HEK293 (cell line): ENCODE measurements around the gene DENND2A.

Source experiments
- GLIS1 ChIP-seq: fragments of 450-650 bp; formaldehyde crosslinking; IDR thresholded peaks from 2 replicates; pipeline ENCODE4 v1.5.1; 2016; ENCODE audit warnings: missing biosample characterization, missing genetic modification characterization
- IKZF3 ChIP-seq: fragments of 450-650 bp; IDR thresholded peaks from 2 replicates; pipeline ENCODE4 v1.5.0; 2018; ENCODE audit warnings: missing biosample characterization, mild to moderate bottlenecking, missing genetic modification characterization, moderate library complexity
- KLF1 ChIP-seq: fragments of 450-650 bp; formaldehyde crosslinking; IDR thresholded peaks from 2 replicates; pipeline ENCODE4 v1.5.1; 2016; ENCODE audit warnings: missing biosample characterization, missing genetic modification characterization
- RBAK ChIP-seq: fragments of 450-650 bp; formaldehyde crosslinking; IDR thresholded peaks from 2 replicates; pipeline ENCODE4 v1.5.1; 2016; ENCODE audit warnings: missing biosample characterization, missing genetic modification characterization
- SCRT2 ChIP-seq: fragments of 450-650 bp; formaldehyde crosslinking; IDR thresholded peaks from 2 replicates; pipeline ENCODE4 v1.5.1; 2016; ENCODE audit warnings: missing biosample characterization, missing genetic modification characterization
- SP7 ChIP-seq: fragments of 450-650 bp; formaldehyde crosslinking; IDR thresholded peaks from 2 replicates; pipeline ENCODE4 v1.5.1; 2016; ENCODE audit warnings: missing biosample characterization, missing genetic modification characterization
- ZBTB48 ChIP-seq: fragments of 450-650 bp; formaldehyde crosslinking; IDR thresholded peaks from 2 replicates; pipeline ENCODE4 v1.5.1; 2016; ENCODE audit warnings: missing biosample characterization, missing genetic modification characterization
- ZEB2 ChIP-seq: fragments of 450-650 bp; formaldehyde crosslinking; IDR thresholded peaks from 2 replicates; pipeline ENCODE4 v1.5.1; 2016; ENCODE audit warnings: missing biosample characterization, missing genetic modification characterization
- ZNF10 ChIP-seq: fragments of 450-650 bp; formaldehyde crosslinking; IDR thresholded peaks from 2 replicates; pipeline ENCODE4 v1.5.1; 2017; ENCODE audit warnings: missing biosample characterization, missing genetic modification characterization
- ZNF146 ChIP-seq: fragments of 450-650 bp; formaldehyde crosslinking; IDR thresholded peaks from 2 replicates; pipeline ENCODE4 v1.5.1; 2016; ENCODE audit warnings: missing biosample characterization, missing genetic modification characterization
- ZNF157 ChIP-seq: fragments of 450-650 bp; formaldehyde crosslinking; IDR thresholded peaks from 2 replicates; pipeline ENCODE4 v1.5.1; 2016; ENCODE audit warnings: missing biosample characterization, missing genetic modification characterization
- ZNF174 ChIP-seq: fragments of 450-650 bp; formaldehyde crosslinking; IDR thresholded peaks from 2 replicates; pipeline ENCODE4 v1.5.0; 2017; ENCODE audit warnings: missing biosample characterization, mild to moderate bottlenecking, missing genetic modification characterization
- ZNF2 ChIP-seq: fragments of 450-650 bp; formaldehyde crosslinking; IDR thresholded peaks from 2 replicates; pipeline ENCODE4 v1.5.1; 2016; ENCODE audit warnings: missing biosample characterization, missing genetic modification characterization
- ZNF214 ChIP-seq: fragments of 450-650 bp; formaldehyde crosslinking; IDR thresholded peaks from 2 replicates; pipeline ENCODE4 v1.5.1; 2017; ENCODE audit warnings: missing biosample characterization, mild to moderate bottlenecking, missing genetic modification characterization, borderline replicate concordance
- ZNF366 ChIP-seq: fragments of 450-650 bp; formaldehyde crosslinking; conservative IDR thresholded peaks from 2 replicates; pipeline ENCODE4 v1.5.1; 2016; ENCODE audit warnings: missing biosample characterization, missing genetic modification characterization
- ZNF37A ChIP-seq: fragments of 450-650 bp; IDR thresholded peaks from 2 replicates; pipeline ENCODE4 v1.5.1; 2018; ENCODE audit warnings: missing biosample characterization, missing genetic modification characterization
- ZNF394 ChIP-seq: fragments of 450-650 bp; formaldehyde crosslinking; IDR thresholded peaks from 2 replicates; pipeline ENCODE4 v1.5.1; 2016; ENCODE audit warnings: missing biosample characterization, missing genetic modification characterization, mild to moderate bottlenecking, moderate library complexity, borderline replicate concordance
- ZNF530 ChIP-seq: fragments of 450-650 bp; formaldehyde crosslinking; IDR thresholded peaks from 2 replicates; pipeline ENCODE4 v1.5.1; 2016; ENCODE audit warnings: low read depth, missing biosample characterization, missing genetic modification characterization
- ZNF548 ChIP-seq: fragments of 450-650 bp; formaldehyde crosslinking; IDR thresholded peaks from 2 replicates; pipeline ENCODE4 v1.5.1; 2016; ENCODE audit warnings: missing biosample characterization, missing genetic modification characterization
- ZNF558 ChIP-seq: fragments of 450-650 bp; formaldehyde crosslinking; IDR thresholded peaks from 2 replicates; pipeline ENCODE4 v1.5.1; 2016; ENCODE audit warnings: missing biosample characterization, missing genetic modification characterization
- ZNF585B ChIP-seq: fragments of 450-650 bp; formaldehyde crosslinking; IDR thresholded peaks from 2 replicates; pipeline ENCODE4 v1.5.1; 2016; ENCODE audit warnings: missing biosample characterization, missing genetic modification characterization
- ZNF610 ChIP-seq: fragments of 450-650 bp; formaldehyde crosslinking; IDR thresholded peaks from 2 replicates; pipeline ENCODE4 v1.5.1; 2016; ENCODE audit warnings: missing biosample characterization, missing genetic modification characterization, borderline replicate concordance
- ZNF626 ChIP-seq: fragments of 450-650 bp; sonication (Bioruptor Pico); formaldehyde crosslinking; IDR thresholded peaks from 2 replicates; pipeline ENCODE4 v1.5.1; 2018; ENCODE audit warnings: missing biosample characterization, missing genetic modification characterization, inconsistent platforms
- ZNF664 ChIP-seq: fragments of 450-650 bp; formaldehyde crosslinking; IDR thresholded peaks from 2 replicates; pipeline ENCODE4 v1.5.1; 2016; ENCODE audit warnings: missing biosample characterization, missing genetic modification characterization
- ZNF747 ChIP-seq: fragments of 450-650 bp; formaldehyde crosslinking; IDR thresholded peaks from 2 replicates; pipeline ENCODE4 v1.5.1; 2016; ENCODE audit warnings: missing biosample characterization, missing genetic modification characterization
- ZNF76 ChIP-seq: fragments of 450-650 bp; formaldehyde crosslinking; IDR thresholded peaks from 2 replicates; pipeline ENCODE4; 2016; ENCODE audit warnings: low read depth, missing biosample characterization, missing genetic modification characterization, borderline replicate concordance
- ZNF776 ChIP-seq: fragments of 450-650 bp; formaldehyde crosslinking; IDR thresholded peaks from 2 replicates; pipeline ENCODE4 v1.5.0; 2017; ENCODE audit warnings: missing biosample characterization, missing genetic modification characterization, borderline replicate concordance
- ZNF792 ChIP-seq: fragments of 450-650 bp; formaldehyde crosslinking; IDR thresholded peaks from 2 replicates; pipeline ENCODE4 v1.5.1; 2016; ENCODE audit warnings: missing biosample characterization, missing genetic modification characterization
- ZNF843 ChIP-seq: fragments of 450-650 bp; formaldehyde crosslinking; IDR thresholded peaks from 2 replicates; pipeline ENCODE4 v1.5.1; 2016; ENCODE audit warnings: missing biosample characterization, missing genetic modification characterization
- ZSCAN16 ChIP-seq: fragments of 450-650 bp; formaldehyde crosslinking; IDR thresholded peaks from 2 replicates; pipeline ENCODE4 v1.5.1; 2016; ENCODE audit warnings: missing biosample characterization, missing genetic modification characterization
- TF ChIP-seq, protein P1 (sequence below): IDR thresholded peaks from 2 replicates; pipeline ENCODE4 v1.6.1; 2011; ENCODE audit warnings: mild to moderate bottlenecking, low read depth, low read length, borderline replicate concordance
- TF ChIP-seq, protein P2 (sequence below): fragments of 450-650 bp; formaldehyde crosslinking; IDR thresholded peaks from 2 replicates; pipeline ENCODE4 v1.5.1; 2017; ENCODE audit warnings: missing biosample characterization, missing genetic modification characterization
- TF ChIP-seq, protein P3 (sequence below): fragments of 450-650 bp; formaldehyde crosslinking; IDR thresholded peaks from 2 replicates; pipeline ENCODE4 v1.5.1; 2017; ENCODE audit warnings: missing biosample characterization, missing genetic modification characterization
- TF ChIP-seq, protein P4 (sequence below): fragments of 450-650 bp; formaldehyde crosslinking; IDR thresholded peaks from 2 replicates; pipeline ENCODE4 v1.5.1; 2016; ENCODE audit warnings: missing biosample characterization, missing genetic modification characterization

DENND2A gene

DNA sequence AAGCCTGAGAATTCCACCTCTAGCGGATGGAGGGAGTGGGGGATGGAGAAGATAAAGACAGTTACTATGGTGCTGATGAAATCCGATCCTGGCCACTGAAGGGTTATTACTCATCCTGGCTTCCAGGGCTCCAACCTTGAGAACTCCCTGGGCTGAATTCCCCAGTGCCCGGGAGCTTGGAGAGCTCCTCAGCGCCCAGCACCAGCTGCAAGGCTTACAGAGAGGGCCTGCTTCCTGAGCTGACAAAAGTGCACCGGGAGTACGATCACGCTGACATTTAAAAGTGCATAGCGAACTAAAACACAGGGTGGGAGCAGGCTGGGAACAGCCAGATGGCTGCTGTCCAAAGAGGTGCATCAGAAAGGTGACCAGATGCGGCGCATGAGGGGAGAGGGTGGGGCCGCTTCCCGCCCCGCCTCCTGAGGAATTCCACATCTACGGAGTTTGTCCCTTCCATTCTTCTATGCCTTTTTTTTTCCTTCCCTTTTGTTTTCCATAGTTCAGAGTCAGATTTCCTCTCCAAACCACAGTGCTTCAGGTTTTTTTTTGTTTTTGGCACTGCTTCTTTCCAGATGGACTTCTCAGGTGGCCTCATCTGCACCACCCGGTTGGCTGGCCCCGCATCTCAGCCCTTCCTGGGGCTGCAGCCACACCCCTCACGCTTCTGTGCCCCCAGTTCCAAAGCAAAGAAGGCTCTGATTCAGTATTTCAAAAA, 98.9 kb downstream of the DENND2A start (continued):
- peak; percentile 75 for TF ChIP-seq GLIS1 (tag by site-specific recombination)
- TF ChIP-seq, protein P1, sequence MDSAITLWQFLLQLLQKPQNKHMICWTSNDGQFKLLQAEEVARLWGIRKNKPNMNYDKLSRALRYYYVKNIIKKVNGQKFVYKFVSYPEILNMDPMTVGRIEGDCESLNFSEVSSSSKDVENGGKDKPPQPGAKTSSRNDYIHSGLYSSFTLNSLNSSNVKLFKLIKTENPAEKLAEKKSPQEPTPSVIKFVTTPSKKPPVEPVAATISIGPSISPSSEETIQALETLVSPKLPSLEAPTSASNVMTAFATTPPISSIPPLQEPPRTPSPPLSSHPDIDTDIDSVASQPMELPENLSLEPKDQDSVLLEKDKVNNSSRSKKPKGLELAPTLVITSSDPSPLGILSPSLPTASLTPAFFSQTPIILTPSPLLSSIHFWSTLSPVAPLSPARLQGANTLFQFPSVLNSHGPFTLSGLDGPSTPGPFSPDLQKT: no peak
- TF ChIP-seq ZNF530: no peak
- TF ChIP-seq ZNF157: no peak
- no peak for TF ChIP-seq RBAK (tag by site-specific recombination)
- peak; percentile 74 for TF ChIP-seq KLF1
- TF ChIP-seq ZNF610 (tag by site-specific recombination): no peak
- TF ChIP-seq ZNF558: peak; percentile 5; the same call in 1 of the 2 replicates
- TF ChIP-seq ZBTB48: no peak; the same call in 1 of the 2 replicates
- TF ChIP-seq ZNF626 (tag by site-specific recombination): no peak
- TF ChIP-seq, protein P2, sequence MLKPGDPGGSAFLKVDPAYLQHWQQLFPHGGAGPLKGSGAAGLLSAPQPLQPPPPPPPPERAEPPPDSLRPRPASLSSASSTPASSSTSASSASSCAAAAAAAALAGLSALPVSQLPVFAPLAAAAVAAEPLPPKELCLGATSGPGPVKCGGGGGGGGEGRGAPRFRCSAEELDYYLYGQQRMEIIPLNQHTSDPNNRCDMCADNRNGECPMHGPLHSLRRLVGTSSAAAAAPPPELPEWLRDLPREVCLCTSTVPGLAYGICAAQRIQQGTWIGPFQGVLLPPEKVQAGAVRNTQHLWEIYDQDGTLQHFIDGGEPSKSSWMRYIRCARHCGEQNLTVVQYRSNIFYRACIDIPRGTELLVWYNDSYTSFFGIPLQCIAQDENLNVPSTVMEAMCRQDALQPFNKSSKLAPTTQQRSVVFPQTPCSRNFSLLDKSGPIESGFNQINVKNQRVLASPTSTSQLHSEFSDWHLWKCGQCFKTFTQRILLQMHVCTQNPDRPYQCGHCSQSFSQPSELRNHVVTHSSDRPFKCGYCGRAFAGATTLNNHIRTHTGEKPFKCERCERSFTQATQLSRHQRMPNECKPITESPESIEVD (tag by site-specific recombination): no peak
- TF ChIP-seq ZNF792 (tag by site-specific recombination): no peak
- TF ChIP-seq ZNF174 (tag by site-specific recombination): no peak
- TF ChIP-seq ZNF214: no peak
- no peak for TF ChIP-seq ZNF664 (tag by site-specific recombination)
- TF ChIP-seq, protein P3, sequence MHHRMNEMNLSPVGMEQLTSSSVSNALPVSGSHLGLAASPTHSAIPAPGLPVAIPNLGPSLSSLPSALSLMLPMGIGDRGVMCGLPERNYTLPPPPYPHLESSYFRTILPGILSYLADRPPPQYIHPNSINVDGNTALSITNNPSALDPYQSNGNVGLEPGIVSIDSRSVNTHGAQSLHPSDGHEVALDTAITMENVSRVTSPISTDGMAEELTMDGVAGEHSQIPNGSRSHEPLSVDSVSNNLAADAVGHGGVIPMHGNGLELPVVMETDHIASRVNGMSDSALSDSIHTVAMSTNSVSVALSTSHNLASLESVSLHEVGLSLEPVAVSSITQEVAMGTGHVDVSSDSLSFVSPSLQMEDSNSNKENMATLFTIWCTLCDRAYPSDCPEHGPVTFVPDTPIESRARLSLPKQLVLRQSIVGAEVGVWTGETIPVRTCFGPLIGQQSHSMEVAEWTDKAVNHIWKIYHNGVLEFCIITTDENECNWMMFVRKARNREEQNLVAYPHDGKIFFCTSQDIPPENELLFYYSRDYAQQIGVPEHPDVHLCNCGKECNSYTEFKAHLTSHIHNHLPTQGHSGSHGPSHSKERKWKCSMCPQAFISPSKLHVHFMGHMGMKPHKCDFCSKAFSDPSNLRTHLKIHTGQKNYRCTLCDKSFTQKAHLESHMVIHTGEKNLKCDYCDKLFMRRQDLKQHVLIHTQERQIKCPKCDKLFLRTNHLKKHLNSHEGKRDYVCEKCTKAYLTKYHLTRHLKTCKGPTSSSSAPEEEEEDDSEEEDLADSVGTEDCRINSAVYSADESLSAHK (tag by site-specific recombination): no peak
- no peak for TF ChIP-seq ZNF548 (tag by site-specific recombination)
- no peak for TF ChIP-seq ZNF585B (tag by site-specific recombination)
- peak; percentile 82; the same call in 1 of the 2 replicates for TF ChIP-seq IKZF3 (tag by site-specific recombination)
- peak; percentile 77 for TF ChIP-seq SP7 (tag by site-specific recombination)
- no peak for TF ChIP-seq ZNF76 (tag by site-specific recombination)
- TF ChIP-seq ZSCAN16 (tag by site-specific recombination): no peak
- no peak for TF ChIP-seq ZNF776 (tag by site-specific recombination)
- 0 out of 2 replicates have a peak, but pooled peaks have one; percentile 25 for TF ChIP-seq ZNF2 (tag by site-specific recombination)
- peak; percentile 55; the same call in 1 of the 2 replicates for TF ChIP-seq ZEB2
- 0 out of 2 replicates have a peak, but pooled peaks have one; percentile 12 for TF ChIP-seq ZNF10 (tag by site-specific recombination)
- no peak for TF ChIP-seq SCRT2 (tag by site-specific recombination)
- TF ChIP-seq ZNF366 (tag by site-specific recombination): peak; percentile 81
- TF ChIP-seq ZNF146 (tag by site-specific recombination): no peak
- TF ChIP-seq ZNF394 (tag by site-specific recombination): peak; percentile 36; the same call in 1 of the 2 replicates
- TF ChIP-seq ZNF37A (tag by site-specific recombination): no peak
- TF ChIP-seq, protein P4, sequence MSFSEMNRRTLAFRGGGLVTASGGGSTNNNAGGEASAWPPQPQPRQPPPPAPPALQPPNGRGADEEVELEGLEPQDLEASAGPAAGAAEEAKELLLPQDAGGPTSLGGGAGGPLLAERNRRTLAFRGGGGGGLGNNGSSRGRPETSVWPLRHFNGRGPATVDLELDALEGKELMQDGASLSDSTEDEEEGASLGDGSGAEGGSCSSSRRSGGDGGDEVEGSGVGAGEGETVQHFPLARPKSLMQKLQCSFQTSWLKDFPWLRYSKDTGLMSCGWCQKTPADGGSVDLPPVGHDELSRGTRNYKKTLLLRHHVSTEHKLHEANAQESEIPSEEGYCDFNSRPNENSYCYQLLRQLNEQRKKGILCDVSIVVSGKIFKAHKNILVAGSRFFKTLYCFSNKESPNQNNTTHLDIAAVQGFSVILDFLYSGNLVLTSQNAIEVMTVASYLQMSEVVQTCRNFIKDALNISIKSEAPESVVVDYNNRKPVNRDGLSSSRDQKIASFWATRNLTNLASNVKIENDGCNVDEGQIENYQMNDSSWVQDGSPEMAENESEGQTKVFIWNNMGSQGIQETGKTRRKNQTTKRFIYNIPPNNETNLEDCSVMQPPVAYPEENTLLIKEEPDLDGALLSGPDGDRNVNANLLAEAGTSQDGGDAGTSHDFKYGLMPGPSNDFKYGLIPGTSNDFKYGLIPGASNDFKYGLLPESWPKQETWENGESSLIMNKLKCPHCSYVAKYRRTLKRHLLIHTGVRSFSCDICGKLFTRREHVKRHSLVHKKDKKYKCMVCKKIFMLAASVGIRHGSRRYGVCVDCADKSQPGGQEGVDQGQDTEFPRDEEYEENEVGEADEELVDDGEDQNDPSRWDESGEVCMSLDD (tag by site-specific recombination): no peak
- TF ChIP-seq ZNF843 (tag by site-specific recombination): no peak
- TF ChIP-seq ZNF747 (tag by site-specific recombination): no peak
